ENCODE results near the gene SMIM28. TPM values are rescaled to one million over a fixed set of nuclear protein-coding genes. Genes with fewer than 3 reads are reported as not detected.

Gene SMIM28
- total RNA-seq, 1 experiment from 2014 or later, result not detected

- no peak overlapping the region for H3K27ac ChIP-seq (ENCODE audit: low read length)
- in situ Hi-C loops (cut with HindIII; ENCODE audit: low pct_unique_long_range_greater_than_20kb, low sequenced_read_pairs) (no loop called here), intact Hi-C loops (cut with micrococcal nuclease; ENCODE audit: unreplicated experiment) (no loop called here)
- BruUV-seq (replicated peaks), result no TSS peak
- no peaks in the 10 kb centered on the region for H3K9me3 ChIP-seq (ENCODE audit: control insufficient read depth, insufficient read depth, low read depth, low read length)
- CTCF ChIA-PET, result no interaction called here
- H3K4me1 ChIP-seq (ENCODE audit: control insufficient read depth, insufficient read depth, low read length), result no peaks in the 10 kb centered on the region; the same call in 1 of the 2 replicates
- H3K4me3 ChIP-seq (ENCODE audit: low read depth in 2 of 2, low read length in 2 of 2), result no peak overlapping the region
- ATAC-seq (no peak), DNase-seq (ENCODE audit: low read depth, low spot score) (no peak)
- POLR2A ChIA-PET, result interaction anchor here (0.7 kb wide), 1 partner anchor 621 kb away, joined by 4 read pairs; no protein-coding TSS in a partner anchor
- H3K36me3 ChIP-seq (ENCODE audit: control insufficient read depth, insufficient read depth, low read length), result no peaks in the 10 kb centered on the region
- TF ChIP-seq TCF7L2 (IDR thresholded peaks at IDR 0.05; ENCODE audit: low read depth, low read length) (no peak), SIN3A (IDR thresholded peaks at IDR 0.05; ENCODE audit: borderline replicate concordance, insufficient read depth, low read depth, low read length) (no peak), POLR2AphosphoS5 (IDR thresholded peaks at IDR 0.05; ENCODE audit: low read depth, low read length) (no peak)
- TF ChIP-seq, protein P1, sequence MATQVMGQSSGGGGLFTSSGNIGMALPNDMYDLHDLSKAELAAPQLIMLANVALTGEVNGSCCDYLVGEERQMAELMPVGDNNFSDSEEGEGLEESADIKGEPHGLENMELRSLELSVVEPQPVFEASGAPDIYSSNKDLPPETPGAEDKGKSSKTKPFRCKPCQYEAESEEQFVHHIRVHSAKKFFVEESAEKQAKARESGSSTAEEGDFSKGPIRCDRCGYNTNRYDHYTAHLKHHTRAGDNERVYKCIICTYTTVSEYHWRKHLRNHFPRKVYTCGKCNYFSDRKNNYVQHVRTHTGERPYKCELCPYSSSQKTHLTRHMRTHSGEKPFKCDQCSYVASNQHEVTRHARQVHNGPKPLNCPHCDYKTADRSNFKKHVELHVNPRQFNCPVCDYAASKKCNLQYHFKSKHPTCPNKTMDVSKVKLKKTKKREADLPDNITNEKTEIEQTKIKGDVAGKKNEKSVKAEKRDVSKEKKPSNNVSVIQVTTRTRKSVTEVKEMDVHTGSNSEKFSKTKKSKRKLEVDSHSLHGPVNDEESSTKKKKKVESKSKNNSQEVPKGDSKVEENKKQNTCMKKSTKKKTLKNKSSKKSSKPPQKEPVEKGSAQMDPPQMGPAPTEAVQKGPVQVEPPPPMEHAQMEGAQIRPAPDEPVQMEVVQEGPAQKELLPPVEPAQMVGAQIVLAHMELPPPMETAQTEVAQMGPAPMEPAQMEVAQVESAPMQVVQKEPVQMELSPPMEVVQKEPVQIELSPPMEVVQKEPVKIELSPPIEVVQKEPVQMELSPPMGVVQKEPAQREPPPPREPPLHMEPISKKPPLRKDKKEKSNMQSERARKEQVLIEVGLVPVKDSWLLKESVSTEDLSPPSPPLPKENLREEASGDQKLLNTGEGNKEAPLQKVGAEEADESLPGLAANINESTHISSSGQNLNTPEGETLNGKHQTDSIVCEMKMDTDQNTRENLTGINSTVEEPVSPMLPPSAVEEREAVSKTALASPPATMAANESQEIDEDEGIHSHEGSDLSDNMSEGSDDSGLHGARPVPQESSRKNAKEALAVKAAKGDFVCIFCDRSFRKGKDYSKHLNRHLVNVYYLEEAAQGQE (IDR thresholded peaks at IDR 0.05; ENCODE audit: insufficient read depth in 1 of 2, low read depth in 2 of 2, low read length in 1 of 2), result no peak
- TF ChIP-seq, protein P2, sequence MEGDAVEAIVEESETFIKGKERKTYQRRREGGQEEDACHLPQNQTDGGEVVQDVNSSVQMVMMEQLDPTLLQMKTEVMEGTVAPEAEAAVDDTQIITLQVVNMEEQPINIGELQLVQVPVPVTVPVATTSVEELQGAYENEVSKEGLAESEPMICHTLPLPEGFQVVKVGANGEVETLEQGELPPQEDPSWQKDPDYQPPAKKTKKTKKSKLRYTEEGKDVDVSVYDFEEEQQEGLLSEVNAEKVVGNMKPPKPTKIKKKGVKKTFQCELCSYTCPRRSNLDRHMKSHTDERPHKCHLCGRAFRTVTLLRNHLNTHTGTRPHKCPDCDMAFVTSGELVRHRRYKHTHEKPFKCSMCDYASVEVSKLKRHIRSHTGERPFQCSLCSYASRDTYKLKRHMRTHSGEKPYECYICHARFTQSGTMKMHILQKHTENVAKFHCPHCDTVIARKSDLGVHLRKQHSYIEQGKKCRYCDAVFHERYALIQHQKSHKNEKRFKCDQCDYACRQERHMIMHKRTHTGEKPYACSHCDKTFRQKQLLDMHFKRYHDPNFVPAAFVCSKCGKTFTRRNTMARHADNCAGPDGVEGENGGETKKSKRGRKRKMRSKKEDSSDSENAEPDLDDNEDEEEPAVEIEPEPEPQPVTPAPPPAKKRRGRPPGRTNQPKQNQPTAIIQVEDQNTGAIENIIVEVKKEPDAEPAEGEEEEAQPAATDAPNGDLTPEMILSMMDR (IDR thresholded peaks at IDR 0.05), result no peak
- peaks cover 16% of the 10 kb centered on the region for H3K27me3 ChIP-seq (ENCODE audit: control insufficient read depth, insufficient read depth, low read length)
Observed at GRCh38 chr6:138346302-138347195, 31.2 kb upstream of the SMIM28 start.

GRCh38 chr6:138347864-138348263 lies 29.8 kb upstream of the SMIM28 start:
- no peaks in the 10 kb centered on the region for H3K9me3 ChIP-seq (ENCODE audit: control insufficient read depth, insufficient read depth, low read depth, low read length)
- BruUV-seq (replicated peaks), result no TSS peak
- ATAC-seq (no peak), DNase-seq (ENCODE audit: low read depth, low spot score) (no peak)
- peaks cover 24% of the 10 kb centered on the region for H3K27me3 ChIP-seq (ENCODE audit: control insufficient read depth, insufficient read depth, low read length)
- in situ Hi-C loops (cut with HindIII; ENCODE audit: low pct_unique_long_range_greater_than_20kb, low sequenced_read_pairs) (no loop called here), intact Hi-C loops (cut with micrococcal nuclease; ENCODE audit: unreplicated experiment) (no loop called here)
- H3K27ac ChIP-seq (ENCODE audit: low read length), result no peak overlapping the region
- TF ChIP-seq, protein P1 (IDR thresholded peaks at IDR 0.05; ENCODE audit: insufficient read depth in 1 of 2, low read depth in 2 of 2, low read length in 1 of 2), result no peak
- TF ChIP-seq SIN3A (IDR thresholded peaks at IDR 0.05; ENCODE audit: borderline replicate concordance, insufficient read depth, low read depth, low read length), result no peak
- TF ChIP-seq, protein P2 (IDR thresholded peaks at IDR 0.05), result no peak
- TF ChIP-seq POLR2AphosphoS5 (IDR thresholded peaks at IDR 0.05; ENCODE audit: low read depth, low read length), result no peak
- no peak for TF ChIP-seq TCF7L2 (IDR thresholded peaks at IDR 0.05; ENCODE audit: low read depth, low read length)
- H3K4me3 ChIP-seq (ENCODE audit: low read depth in 2 of 2, low read length in 2 of 2), result no peak overlapping the region
- H3K4me1 ChIP-seq (ENCODE audit: control insufficient read depth, insufficient read depth, low read length), result no peaks in the 10 kb centered on the region; the same call in 1 of the 2 replicates
- POLR2A ChIA-PET, result no interaction called here
- H3K36me3 ChIP-seq (ENCODE audit: control insufficient read depth, insufficient read depth, low read length), result no peaks in the 10 kb centered on the region
- CTCF ChIA-PET, result no interaction called here

Measured in Panc1 (cell line).